H9 (cell line): ENCODE data around the gene PRDX2. TPM values are rescaled to one million over a fixed set of nuclear protein-coding genes. Genes with fewer than 3 reads are reported as not detected.

ENCODE experiments used
- DNase-seq: peaks from one replicate; pipeline ENCODE4 v3.0.0-alpha.2; 2017
- H2AFZ ChIP-seq: one replicate; pipeline ENCODE4 v1.6.1; 2013; ENCODE audit warnings: mild to moderate bottlenecking, low read length, control low read depth, moderate library complexity
- H2AK5ac ChIP-seq: 2 replicates; pipeline ENCODE4 v1.6.1; 2013; ENCODE audit warnings: low read length, control low read depth, mixed read lengths; ENCODE audit not compliant: insufficient read length
- H2BK120ac ChIP-seq: one replicate; pipeline ENCODE4 v1.6.1; 2013; ENCODE audit warnings: low read depth, mild to moderate bottlenecking, low read length, control low read depth, inconsistent platforms; ENCODE audit not compliant: poor library complexity, severe bottlenecking
- H2BK12ac ChIP-seq: 2 replicates; pipeline ENCODE4 v1.6.1; 2013; ENCODE audit warnings: low read length, control low read depth, mixed read lengths, low read depth; ENCODE audit not compliant: insufficient read length
- H2BK15ac ChIP-seq: 2 replicates; pipeline ENCODE4 v1.6.1; 2013; ENCODE audit warnings: low read depth, low read length, control low read depth
- H2BK20ac ChIP-seq: one replicate; pipeline ENCODE4 v1.6.1; 2013; ENCODE audit warnings: low read depth, mild to moderate bottlenecking, low read length, control low read depth, inconsistent platforms; ENCODE audit not compliant: poor library complexity, severe bottlenecking
- H2BK5ac ChIP-seq: 2 replicates; pipeline ENCODE4 v1.6.1; 2013; ENCODE audit warnings: low read length, control low read depth, mixed read lengths; ENCODE audit not compliant: insufficient read length
- H3K14ac ChIP-seq: 2 replicates; pipeline ENCODE4 v1.6.1; 2013; ENCODE audit warnings: low read length, control low read depth; ENCODE audit not compliant: insufficient read depth
- H3K18ac ChIP-seq: 2 replicates; pipeline ENCODE4 v1.6.1; 2013; ENCODE audit warnings: low read depth, mild to moderate bottlenecking, mixed read lengths, low read length, control low read depth; ENCODE audit not compliant: insufficient read length
- H3K23ac ChIP-seq: 2 replicates; pipeline ENCODE4 v1.6.1; 2013; ENCODE audit warnings: low read length, control low read depth, mixed read lengths, low read depth; ENCODE audit not compliant: insufficient read length
- H3K23me2 ChIP-seq: 2 replicates; pipeline ENCODE4 v1.6.1; 2013; ENCODE audit warnings: low read depth, mild to moderate bottlenecking, mixed read lengths, low read length, control low read depth; ENCODE audit not compliant: insufficient read length, poor library complexity, severe bottlenecking
- H3K27ac ChIP-seq: 2 replicates; pipeline ENCODE4 v1.5.1; 2013; ENCODE audit warnings: low read length, control low read depth, mixed read lengths, low read depth; ENCODE audit not compliant: insufficient read length
- H3K27me3 ChIP-seq: 2 replicates; pipeline ENCODE4 v1.6.1; 2013; ENCODE audit warnings: low read length, control low read depth, inconsistent platforms; ENCODE audit not compliant: insufficient read depth
- H3K4ac ChIP-seq: 2 replicates; pipeline ENCODE4 v1.6.1; 2013; ENCODE audit warnings: low read depth, mild to moderate bottlenecking, control low read depth, inconsistent platforms, low read length, moderate library complexity
- H3K4me1 ChIP-seq: 2 replicates; pipeline ENCODE4 v1.6.1; 2013; ENCODE audit warnings: low read length, control low read depth, inconsistent platforms; ENCODE audit not compliant: insufficient read depth
- H3K4me2 ChIP-seq: 2 replicates; pipeline ENCODE4 v1.6.1; 2013; ENCODE audit warnings: low read length, control low read depth, mixed read lengths; ENCODE audit not compliant: insufficient read length, insufficient read depth
- H3K56ac ChIP-seq: 2 replicates; pipeline ENCODE4 v1.6.1; 2013; ENCODE audit warnings: low read depth, mild to moderate bottlenecking, mixed read lengths, low read length, control low read depth; ENCODE audit not compliant: insufficient read length
- H3K79me1 ChIP-seq: 2 replicates; pipeline ENCODE4 v1.6.1; 2013; ENCODE audit warnings: low read depth, mild to moderate bottlenecking, moderate library complexity, low read length, control low read depth, inconsistent platforms; ENCODE audit not compliant: insufficient read depth, poor library complexity, severe bottlenecking
- H3K79me2 ChIP-seq: 2 replicates; pipeline ENCODE4 v1.6.1; 2013; ENCODE audit warnings: low read length, control low read depth, inconsistent platforms; ENCODE audit not compliant: insufficient read depth
- H3K9ac ChIP-seq: 2 replicates; pipeline ENCODE4 v1.6.1; 2013; ENCODE audit warnings: low read length, control low read depth, mixed read lengths; ENCODE audit not compliant: insufficient read length; ENCODE audit errors: extremely low read depth
- H3K9me3 ChIP-seq: one replicate; pipeline ENCODE4 v1.6.1; 2013; ENCODE audit warnings: low read depth, low read length, inconsistent platforms; ENCODE audit not compliant: control insufficient read depth
- H3T11ph ChIP-seq: one replicate; pipeline ENCODE4 v1.6.1; 2013; ENCODE audit warnings: mild to moderate bottlenecking, low read length, control low read depth, inconsistent platforms
- H4K20me1 ChIP-seq: one replicate; pipeline ENCODE4 v1.6.1; 2013; ENCODE audit not compliant: control insufficient read depth, insufficient read length, insufficient read depth
- H4K5ac ChIP-seq: 2 replicates; pipeline ENCODE4 v1.6.1; 2013; ENCODE audit warnings: low read depth, mild to moderate bottlenecking, mixed read lengths, low read length, control low read depth; ENCODE audit not compliant: insufficient read length
- H4K8ac ChIP-seq: replicated peaks from 2 replicates; pipeline ENCODE4 v1.6.1; 2013; ENCODE audit warnings: low read length, control low read depth, mixed read lengths, low read depth; ENCODE audit not compliant: insufficient read length
- H4K91ac ChIP-seq: 2 replicates; pipeline ENCODE4 v1.6.1; 2013; ENCODE audit warnings: low read depth, mild to moderate bottlenecking, moderate library complexity, mixed read lengths, low read length, control low read depth; ENCODE audit not compliant: insufficient read length
- H3K27ac Mint-ChIP-seq, 3 experiments: 2 replicates in 2 of 3; 3 replicates in 1 of 3; pipeline ENCODE4 v1.8.0; 2020 to 2021; ENCODE audit warnings: mixed read lengths in 3 of 3, mild to moderate bottlenecking in 1 of 3, moderate library complexity in 1 of 3
- H3K27me3 Mint-ChIP-seq: 2 replicates; pipeline ENCODE4 v1.8.0; 2021; ENCODE audit warnings: low read depth, mild to moderate bottlenecking, moderate library complexity, mixed read lengths
- H3K36me3 Mint-ChIP-seq, 3 experiments: 2 replicates in 2 of 3; 3 replicates in 1 of 3; pipeline ENCODE4 v1.8.0; 2020 to 2021; ENCODE audit warnings: low read depth in 3 of 3, mixed read lengths in 3 of 3; ENCODE audit not compliant: insufficient read depth in 1 of 3
- H3K4me1 Mint-ChIP-seq, 2 experiments: 2 replicates each; pipeline ENCODE4 v1.8.0; 2020; ENCODE audit warnings: mixed read lengths in 2 of 2
- H3K4me3 Mint-ChIP-seq, 2 experiments: 2 replicates in 1 of 2; 3 replicates in 1 of 2; pipeline ENCODE4 v1.8.0; 2020 to 2021; ENCODE audit warnings: mild to moderate bottlenecking in 2 of 2, mixed read lengths in 2 of 2, moderate library complexity in 1 of 2
- H3K9me3 Mint-ChIP-seq, 2 experiments: 2 replicates in 1 of 2; 3 replicates in 1 of 2; pipeline ENCODE4 v1.8.0; 2020; ENCODE audit warnings: mild to moderate bottlenecking in 2 of 2, mixed read lengths in 2 of 2, moderate library complexity in 1 of 2
- CTCF ChIP-seq: fragments of 200-600 bp; sonication (generic); conservative IDR thresholded peaks from 3 replicates; pipeline ENCODE4 v1.8.0; 2021; ENCODE audit warnings: antibody characterized with exemption, mild to moderate bottlenecking
- WGBS: extraction: QIAGEN DNeasy Blood & Tissue Kit; methylation state at CpG from one replicate; pipeline ENCODE4 v1.1.7; 2013; ENCODE audit warnings: missing lambda C conversion rate, low lambda C conversion rate, mixed read lengths; ENCODE audit not compliant: insufficient read length; ENCODE audit errors: extremely low coverage; 5-methylcytosine and 5-hydroxymethylcytosine counted together
- total RNA-seq: library from RNA; stranded (reverse); gene quantifications from 2 replicates; pipeline ENCODE4 v1.2.1, GENCODE V29; 2021

The PRDX2 gene
- total RNA-seq, 1 experiment from 2014 or later: 468 TPM

GRCh38 chr19:12770922-12771321, 30.7 kb downstream of the PRDX2 start:
- no peak overlapping the region for H3K14ac ChIP-seq
- WGBS: no CpG with 5 or more reads among the region's 13 CpGs
- DNase-seq: no peak
- H3K79me1 ChIP-seq: no peaks in the 10 kb centered on the region
- H2BK20ac ChIP-seq: no peak overlapping the region
- no peak overlapping the region for H2BK15ac ChIP-seq
- no peaks in the 10 kb centered on the region for H3K27me3 ChIP-seq
- no peak overlapping the region for H3K56ac ChIP-seq
- no peaks in the 10 kb centered on the region for H4K20me1 ChIP-seq
- no peak overlapping the region for H3K4me3 Mint-ChIP-seq
- no peaks in the 10 kb centered on the region for H3K27me3 Mint-ChIP-seq
- no peak overlapping the region for H3K4me2 ChIP-seq
- no peaks in the 10 kb centered on the region for H3K9me3 ChIP-seq
- H4K91ac ChIP-seq: no peak overlapping the region
- no peak overlapping the region for H3K23ac ChIP-seq
- no peak overlapping the region for H4K5ac ChIP-seq
- H3K4me1 ChIP-seq: no peaks in the 10 kb centered on the region; the same call in 1 of the 2 replicates
- TF ChIP-seq CTCF: no peak
- no peak overlapping the region; a peak in 1 of 7 replicates for H3K27ac Mint-ChIP-seq
- no peak overlapping the region for H3T11ph ChIP-seq
- H3K27ac ChIP-seq: no peak overlapping the region
- H2BK120ac ChIP-seq: no peak overlapping the region
- no peak overlapping the region for H3K9ac ChIP-seq
- H2AK5ac ChIP-seq: no peak overlapping the region
- H2AFZ ChIP-seq: no peak overlapping the region
- H3K79me2 ChIP-seq: no peaks in the 10 kb centered on the region
- no peak overlapping the region for H3K4ac ChIP-seq
- no peak overlapping the region for H3K18ac ChIP-seq
- H3K36me3 Mint-ChIP-seq: peaks cover 24 to 43% (median 41%) of the 10 kb centered on the region in 3 experiments
- no peaks in the 10 kb centered on the region for H3K9me3 Mint-ChIP-seq
- H3K23me2 ChIP-seq: peaks cover 3% of the 10 kb centered on the region
- H2BK5ac ChIP-seq: no peak overlapping the region
- H2BK12ac ChIP-seq: no peak overlapping the region
- peaks cover 18 to 26% of the 10 kb centered on the region in 2 experiments for H3K4me1 Mint-ChIP-seq
- no peak overlapping the region for H4K8ac ChIP-seq
